Measurements from ENCODE around the gene MINDY4.

The MINDY4 gene

DNA sequence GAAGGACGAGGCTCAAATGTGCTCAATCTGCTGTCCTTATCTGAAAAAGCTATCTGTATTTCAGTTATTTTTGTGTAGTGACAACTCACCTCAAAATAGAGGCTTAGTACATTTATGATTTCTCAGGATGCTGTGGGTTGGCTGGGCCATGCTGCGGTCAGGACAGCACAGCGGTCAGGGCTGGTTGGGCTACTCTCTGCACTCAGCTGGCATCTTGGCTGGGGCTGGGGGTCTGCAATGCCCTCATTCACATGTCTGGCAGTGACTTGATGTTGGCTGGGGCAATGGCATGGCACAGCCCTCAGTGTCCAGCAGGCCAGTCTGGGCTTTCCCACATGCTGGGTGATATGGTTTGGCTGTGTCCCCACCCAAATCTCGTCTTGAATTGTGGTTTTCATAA, 34.9 kb upstream of the MINDY4 start:
- ChIA-PET CTCF (interaction anchor here (0.5 to 0.6 kb wide), 2 partner anchors 289 to 1795 kb away, joined by 3 to 4 read pairs; no protein-coding TSS in a partner anchor), POLR2A (no interaction called here)
- Histone ChIP-seq H3K27ac (ENCODE audit: extremely low read depth, low read depth, low read length) (no peak overlapping the region), H3K9me3 (ENCODE audit: control insufficient read depth, insufficient read depth, low read depth, low read length) (no peaks in the 10 kb centered on the region), H3K4me3 (ENCODE audit: low read depth, low read length) (no peak overlapping the region), H3K4me1 (ENCODE audit: control insufficient read depth, insufficient read depth, low read length) (no peaks in the 10 kb centered on the region), H3K36me3 (ENCODE audit: control insufficient read depth in 2 of 2, insufficient read depth in 1 of 2, low read length in 2 of 2) (no peaks in the 10 kb centered on the region)
- TF ChIP-seq, protein P1, sequence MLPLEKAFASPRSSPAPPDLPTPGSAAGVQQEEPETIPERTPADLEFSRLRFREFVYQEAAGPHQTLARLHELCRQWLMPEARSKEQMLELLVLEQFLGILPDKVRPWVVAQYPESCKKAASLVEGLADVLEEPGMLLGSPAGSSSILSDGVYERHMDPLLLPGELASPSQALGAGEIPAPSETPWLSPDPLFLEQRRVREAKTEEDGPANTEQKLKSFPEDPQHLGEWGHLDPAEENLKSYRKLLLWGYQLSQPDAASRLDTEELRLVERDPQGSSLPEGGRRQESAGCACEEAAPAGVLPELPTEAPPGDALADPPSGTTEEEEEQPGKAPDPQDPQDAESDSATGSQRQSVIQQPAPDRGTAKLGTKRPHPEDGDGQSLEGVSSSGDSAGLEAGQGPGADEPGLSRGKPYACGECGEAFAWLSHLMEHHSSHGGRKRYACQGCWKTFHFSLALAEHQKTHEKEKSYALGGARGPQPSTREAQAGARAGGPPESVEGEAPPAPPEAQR (tag by site-specific recombination; IDR thresholded peaks at IDR 0.05): no peak
- no peak for TF ChIP-seq ZNF707 (tag by site-specific recombination; IDR thresholded peaks at IDR 0.05)
- TF ChIP-seq ZNF626 (tag by site-specific recombination; IDR thresholded peaks at IDR 0.05): no peak

DNA sequence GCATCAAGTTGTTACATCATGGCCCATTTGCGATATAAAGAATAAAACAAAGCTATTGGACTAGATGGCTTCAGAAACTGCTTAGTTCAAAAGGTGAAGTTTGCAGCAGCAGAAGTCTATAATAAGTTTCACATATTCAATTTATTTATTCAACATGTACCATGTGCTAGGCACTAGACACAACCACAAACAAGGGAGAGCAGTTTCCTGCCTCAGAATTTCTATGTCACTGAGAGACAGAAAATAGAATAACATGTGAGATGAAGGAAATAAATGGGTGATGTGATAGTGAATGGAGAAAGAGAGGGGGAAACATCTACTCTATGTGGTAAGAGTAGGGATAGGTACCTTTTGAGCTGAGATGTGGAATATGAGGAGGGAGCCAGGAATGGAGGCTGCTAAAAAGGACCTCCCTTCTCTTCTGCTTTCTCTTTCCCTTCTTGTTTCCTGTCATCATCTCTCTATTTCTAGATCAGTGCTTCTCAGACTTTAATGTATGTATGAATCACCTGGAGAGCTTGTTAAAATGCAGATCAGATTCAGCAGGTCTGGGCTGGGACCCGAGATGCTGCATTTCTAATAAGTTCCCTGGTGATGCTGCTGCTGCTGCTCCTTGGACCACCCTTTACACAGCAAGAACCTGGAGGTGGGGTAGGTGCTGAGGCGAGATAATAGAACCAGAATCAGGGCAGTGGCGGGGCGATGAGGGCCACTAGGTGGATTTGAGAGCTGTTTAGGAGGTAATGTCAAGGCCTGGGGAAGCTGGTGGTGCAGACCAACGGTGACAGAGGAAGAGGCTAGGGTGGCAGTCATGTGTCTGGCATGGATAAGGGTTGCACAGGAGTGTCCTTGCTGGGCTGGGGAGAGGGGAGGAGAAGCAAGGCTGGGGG, 32.9 kb upstream of the MINDY4 start:
- CTCF ChIA-PET: interaction anchor here (0.7 to 3.8 kb wide), 6 partner anchors 8 to 228 kb away, joined by 4 to 21 read pairs (median 6); no protein-coding TSS in a partner anchor
- Histone ChIP-seq H3K36me3 (ENCODE audit: control insufficient read depth in 2 of 2, insufficient read depth in 1 of 2, low read length in 2 of 2) (no peaks in the 10 kb centered on the region), H3K9me3 (ENCODE audit: control insufficient read depth, insufficient read depth, low read depth, low read length) (no peaks in the 10 kb centered on the region), H3K4me3 (ENCODE audit: low read depth, low read length) (no peak overlapping the region), H3K27ac (ENCODE audit: extremely low read depth, low read depth, low read length) (no peak overlapping the region), H3K4me1 (ENCODE audit: control insufficient read depth, insufficient read depth, low read length) (no peaks in the 10 kb centered on the region)
- TF ChIP-seq ZNF133 (tag by site-specific recombination; IDR thresholded peaks at IDR 0.05): no peak
- TF ChIP-seq WT1 (tag by site-specific recombination; IDR thresholded peaks at IDR 0.05): no peak
- no peak for TF ChIP-seq ZNF211 (tag by site-specific recombination; IDR thresholded peaks at IDR 0.05; ENCODE audit: low read depth)
- POLR2A ChIA-PET: no interaction called here

DNA sequence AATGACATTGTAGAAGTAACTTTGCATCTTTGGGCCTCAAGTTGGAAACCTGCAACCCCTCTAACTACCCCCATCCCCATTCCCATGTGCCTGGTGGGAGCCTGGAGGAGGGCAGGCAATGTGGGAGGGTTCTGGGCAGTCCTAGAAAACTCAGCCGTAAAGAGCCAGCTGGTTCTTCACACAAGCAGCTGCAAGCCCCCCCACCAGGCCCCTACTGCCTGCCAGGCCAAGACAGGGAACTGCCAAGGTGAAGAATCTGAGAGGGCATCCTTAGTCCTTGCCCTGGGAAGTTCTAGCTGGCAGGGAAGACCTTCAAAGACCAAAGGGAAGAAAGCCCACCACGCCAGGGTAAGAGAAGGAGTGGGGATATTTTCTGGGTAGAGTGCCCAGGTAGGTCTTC, 31.5 kb upstream of the MINDY4 start:
- H3K36me3 ChIP-seq (ENCODE audit: control insufficient read depth in 2 of 2, insufficient read depth in 1 of 2, low read length in 2 of 2): no peaks in the 10 kb centered on the region
- TF ChIP-seq ZNF423 (tag by site-specific recombination; IDR thresholded peaks at IDR 0.05) (no peak), ZNF830 (tag by site-specific recombination; IDR thresholded peaks at IDR 0.05; ENCODE audit: low read depth) (no peak), PRDM1 (tag by site-specific recombination; IDR thresholded peaks at IDR 0.05) (no peak), KLF9 (tag by site-specific recombination; IDR thresholded peaks at IDR 0.05; ENCODE audit: low read depth) (no peak), ZNF473 (tag by site-specific recombination; IDR thresholded peaks at IDR 0.05) (no peak), ZNF707 (tag by site-specific recombination; IDR thresholded peaks at IDR 0.05) (no peak), ZNF664 (tag by site-specific recombination; IDR thresholded peaks at IDR 0.05) (no peak), ZNF776 (tag by site-specific recombination; IDR thresholded peaks at IDR 0.05; ENCODE audit: borderline replicate concordance) (no peak), WT1 (tag by site-specific recombination; IDR thresholded peaks at IDR 0.05) (no peak), GLI2 (tag by site-specific recombination; IDR thresholded peaks at IDR 0.05; ENCODE audit: borderline replicate concordance, low read depth) (no peak), ZNF366 (tag by site-specific recombination; conservative IDR thresholded peaks at IDR 0.05) (no peak), ZNF530 (tag by site-specific recombination; IDR thresholded peaks at IDR 0.05; ENCODE audit: low read depth) (no peak), YY1 (tag by site-specific recombination; IDR thresholded peaks at IDR 0.05) (no peak), ZFP69B (tag by site-specific recombination; IDR thresholded peaks at IDR 0.05) (no peak), ZNF169 (tag by site-specific recombination; IDR thresholded peaks at IDR 0.05) (no peak)
- TF ChIP-seq, protein P2, sequence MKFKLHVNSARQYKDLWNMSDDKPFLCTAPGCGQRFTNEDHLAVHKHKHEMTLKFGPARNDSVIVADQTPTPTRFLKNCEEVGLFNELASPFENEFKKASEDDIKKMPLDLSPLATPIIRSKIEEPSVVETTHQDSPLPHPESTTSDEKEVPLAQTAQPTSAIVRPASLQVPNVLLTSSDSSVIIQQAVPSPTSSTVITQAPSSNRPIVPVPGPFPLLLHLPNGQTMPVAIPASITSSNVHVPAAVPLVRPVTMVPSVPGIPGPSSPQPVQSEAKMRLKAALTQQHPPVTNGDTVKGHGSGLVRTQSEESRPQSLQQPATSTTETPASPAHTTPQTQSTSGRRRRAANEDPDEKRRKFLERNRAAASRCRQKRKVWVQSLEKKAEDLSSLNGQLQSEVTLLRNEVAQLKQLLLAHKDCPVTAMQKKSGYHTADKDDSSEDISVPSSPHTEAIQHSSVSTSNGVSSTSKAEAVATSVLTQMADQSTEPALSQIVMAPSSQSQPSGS (tag by site-specific recombination; IDR thresholded peaks at IDR 0.05; ENCODE audit: low read depth): no peak
- TF ChIP-seq, protein P3, sequence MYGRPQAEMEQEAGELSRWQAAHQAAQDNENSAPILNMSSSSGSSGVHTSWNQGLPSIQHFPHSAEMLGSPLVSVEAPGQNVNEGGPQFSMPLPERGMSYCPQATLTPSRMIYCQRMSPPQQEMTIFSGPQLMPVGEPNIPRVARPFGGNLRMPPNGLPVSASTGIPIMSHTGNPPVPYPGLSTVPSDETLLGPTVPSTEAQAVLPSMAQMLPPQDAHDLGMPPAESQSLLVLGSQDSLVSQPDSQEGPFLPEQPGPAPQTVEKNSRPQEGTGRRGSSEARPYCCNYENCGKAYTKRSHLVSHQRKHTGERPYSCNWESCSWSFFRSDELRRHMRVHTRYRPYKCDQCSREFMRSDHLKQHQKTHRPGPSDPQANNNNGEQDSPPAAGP (tag by site-specific recombination; IDR thresholded peaks at IDR 0.05): no peak
- TF ChIP-seq, protein P4, sequence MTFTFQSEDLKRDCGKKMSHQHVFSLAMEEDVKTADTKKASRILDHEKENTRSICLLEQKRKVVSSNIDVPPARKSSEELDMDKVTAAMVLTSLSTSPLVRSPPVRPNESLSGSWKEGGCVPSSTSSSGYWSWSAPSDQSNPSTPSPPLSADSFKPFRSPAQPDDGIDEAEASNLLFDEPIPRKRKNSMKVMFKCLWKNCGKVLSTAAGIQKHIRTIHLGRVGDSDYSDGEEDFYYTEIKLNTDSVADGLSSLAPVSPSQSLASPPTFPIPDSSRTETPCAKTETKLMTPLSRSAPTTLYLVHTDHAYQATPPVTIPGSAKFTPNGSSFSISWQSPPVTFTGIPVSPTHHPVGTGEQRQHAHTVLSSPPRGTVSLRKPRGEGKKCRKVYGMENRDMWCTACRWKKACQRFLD (tag by site-specific recombination; IDR thresholded peaks at IDR 0.05): no peak
- H3K4me1 ChIP-seq (ENCODE audit: control insufficient read depth, insufficient read depth, low read length): no peaks in the 10 kb centered on the region
- no peaks in the 10 kb centered on the region for H3K9me3 ChIP-seq (ENCODE audit: control insufficient read depth, insufficient read depth, low read depth, low read length)
- ChIA-PET POLR2A (no interaction called here), CTCF (interaction anchor here (0.6 to 3.8 kb wide), 30 partner anchors 9 to 270 kb away, joined by 3 to 21 read pairs (median 5); partner anchors contain the start of gene CRHR2)
- H3K27ac ChIP-seq (ENCODE audit: extremely low read depth, low read depth, low read length): no peak overlapping the region
- no peak overlapping the region for H3K4me3 ChIP-seq (ENCODE audit: low read depth, low read length)
